Measurements from ENCODE around the gene PPP1R1A.

Gene PPP1R1A

DNA sequence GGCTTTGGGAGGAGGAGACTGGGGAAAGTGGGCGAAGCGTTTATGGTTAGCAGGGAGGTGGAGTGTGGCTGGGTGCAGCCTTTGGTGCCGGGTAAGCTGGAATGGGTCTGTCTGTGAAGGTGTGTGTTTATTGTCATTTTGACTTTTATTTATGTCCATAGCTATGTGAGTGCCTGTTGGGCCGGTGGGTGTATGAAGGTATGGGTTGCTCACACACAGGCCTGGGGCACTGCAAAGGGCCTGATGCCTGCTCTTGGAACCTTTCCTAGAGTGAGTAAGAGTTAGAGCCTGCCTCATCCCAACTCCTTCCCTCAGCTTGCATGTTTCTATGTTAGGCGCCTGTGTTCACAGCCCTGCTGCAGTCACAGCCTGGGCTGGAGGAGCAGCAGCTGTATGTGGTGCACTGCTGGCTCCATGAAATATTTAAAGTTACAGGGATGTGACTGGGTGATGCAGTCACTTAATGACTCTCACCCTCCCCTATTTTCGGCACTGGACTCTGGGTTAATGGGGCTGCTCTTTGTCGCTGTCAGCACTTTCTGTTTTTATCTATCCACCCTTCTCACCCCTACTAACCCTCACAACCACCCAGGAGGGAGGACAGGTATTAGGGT is 2.6 kb upstream of the PPP1R1A start:
- Histone ChIP-seq H3K9me3 (ENCODE audit: insufficient read depth, low read depth, low read length) (no peaks in the 10 kb centered on the region), H3K4me2 (ENCODE audit: low read depth, low read length, poor library complexity, severe bottlenecking) (no peak overlapping the region)
- no peak for TF ChIP-seq EZH2phosphoT487 (IDR thresholded peaks at IDR 0.05; ENCODE audit: borderline replicate concordance)
- TF ChIP-seq, protein P1, sequence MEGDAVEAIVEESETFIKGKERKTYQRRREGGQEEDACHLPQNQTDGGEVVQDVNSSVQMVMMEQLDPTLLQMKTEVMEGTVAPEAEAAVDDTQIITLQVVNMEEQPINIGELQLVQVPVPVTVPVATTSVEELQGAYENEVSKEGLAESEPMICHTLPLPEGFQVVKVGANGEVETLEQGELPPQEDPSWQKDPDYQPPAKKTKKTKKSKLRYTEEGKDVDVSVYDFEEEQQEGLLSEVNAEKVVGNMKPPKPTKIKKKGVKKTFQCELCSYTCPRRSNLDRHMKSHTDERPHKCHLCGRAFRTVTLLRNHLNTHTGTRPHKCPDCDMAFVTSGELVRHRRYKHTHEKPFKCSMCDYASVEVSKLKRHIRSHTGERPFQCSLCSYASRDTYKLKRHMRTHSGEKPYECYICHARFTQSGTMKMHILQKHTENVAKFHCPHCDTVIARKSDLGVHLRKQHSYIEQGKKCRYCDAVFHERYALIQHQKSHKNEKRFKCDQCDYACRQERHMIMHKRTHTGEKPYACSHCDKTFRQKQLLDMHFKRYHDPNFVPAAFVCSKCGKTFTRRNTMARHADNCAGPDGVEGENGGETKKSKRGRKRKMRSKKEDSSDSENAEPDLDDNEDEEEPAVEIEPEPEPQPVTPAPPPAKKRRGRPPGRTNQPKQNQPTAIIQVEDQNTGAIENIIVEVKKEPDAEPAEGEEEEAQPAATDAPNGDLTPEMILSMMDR (conservative IDR thresholded peaks at IDR 0.05; ENCODE audit: low read length): no peak

DNA sequence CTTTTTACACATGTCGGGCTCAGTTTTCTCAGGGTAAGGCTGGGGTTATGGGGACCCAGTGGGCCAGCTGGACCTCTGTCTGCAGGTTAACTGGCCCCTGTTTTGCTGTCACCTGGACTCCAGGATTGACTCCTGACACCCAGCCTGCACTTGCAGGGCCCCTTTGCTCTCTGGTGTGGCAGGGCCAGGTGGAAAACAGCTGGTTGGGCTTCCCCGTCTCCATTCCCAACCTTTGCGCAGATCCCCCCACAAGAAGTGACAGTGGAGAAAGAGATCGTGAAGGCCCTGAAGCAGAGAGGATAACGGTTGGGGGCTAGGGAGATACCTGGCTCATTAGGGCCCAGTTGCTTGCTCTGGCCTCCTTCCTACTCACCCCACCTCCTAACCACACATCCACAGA is 1.5 kb upstream of the PPP1R1A start:
- no peaks in the 10 kb centered on the region for H3K4me1 ChIP-seq (ENCODE audit: insufficient read depth, low read length, poor library complexity, severe bottlenecking)
- no peaks in the 10 kb centered on the region for H3K36me3 ChIP-seq (ENCODE audit: insufficient read depth, low read length)
- no peaks in the 10 kb centered on the region for H3K79me2 ChIP-seq (ENCODE audit: insufficient read depth, low read length)
- H2AFZ ChIP-seq (ENCODE audit: low read length): no peak overlapping the region
- no peaks in the 10 kb centered on the region for H3K9me3 ChIP-seq (ENCODE audit: insufficient read depth, low read depth, low read length)
- no peak overlapping the region for H3K4me2 ChIP-seq (ENCODE audit: low read depth, low read length, poor library complexity, severe bottlenecking)
- no peak overlapping the region for H3K4me3 ChIP-seq (ENCODE audit: low read length, poor library complexity, severe bottlenecking)
- no peaks in the 10 kb centered on the region for H4K20me1 ChIP-seq (ENCODE audit: insufficient read depth, low read length, poor library complexity, severe bottlenecking)
- H3K9ac ChIP-seq (ENCODE audit: low read depth, low read length, poor library complexity, severe bottlenecking): no peak overlapping the region
- no peaks in the 10 kb centered on the region for H3K9me2 ChIP-seq (replicated peaks; ENCODE audit: low read depth, low read length)
- no peak for TF ChIP-seq EZH2phosphoT487 (IDR thresholded peaks at IDR 0.05; ENCODE audit: borderline replicate concordance)
- TF ChIP-seq, protein P1 (conservative IDR thresholded peaks at IDR 0.05; ENCODE audit: low read length): no peak
- no peaks in the 10 kb centered on the region for H3K27me3 ChIP-seq (ENCODE audit: insufficient read depth, low read length, poor library complexity, severe bottlenecking)
- H3F3A ChIP-seq (ENCODE audit: low read depth): no peaks in the 10 kb centered on the region

More for the DNA sequence above, 2.6 kb upstream of the PPP1R1A start:
- no peaks in the 10 kb centered on the region for H3F3A ChIP-seq (ENCODE audit: low read depth)
- no peak overlapping the region for H3K9ac ChIP-seq (ENCODE audit: low read depth, low read length, poor library complexity, severe bottlenecking)
- H3K36me3 ChIP-seq (ENCODE audit: insufficient read depth, low read length): no peaks in the 10 kb centered on the region
- H2AFZ ChIP-seq (ENCODE audit: low read length): no peak overlapping the region
- H4K20me1 ChIP-seq (ENCODE audit: insufficient read depth, low read length, poor library complexity, severe bottlenecking): no peaks in the 10 kb centered on the region
- no peaks in the 10 kb centered on the region for H3K9me2 ChIP-seq (replicated peaks; ENCODE audit: low read depth, low read length)
- H3K27me3 ChIP-seq (ENCODE audit: insufficient read depth, low read length, poor library complexity, severe bottlenecking): no peaks in the 10 kb centered on the region
- no peaks in the 10 kb centered on the region for H3K4me1 ChIP-seq (ENCODE audit: insufficient read depth, low read length, poor library complexity, severe bottlenecking)
- no peaks in the 10 kb centered on the region for H3K79me2 ChIP-seq (ENCODE audit: insufficient read depth, low read length)
- no peak overlapping the region for H3K4me3 ChIP-seq (ENCODE audit: low read length, poor library complexity, severe bottlenecking)

DNA sequence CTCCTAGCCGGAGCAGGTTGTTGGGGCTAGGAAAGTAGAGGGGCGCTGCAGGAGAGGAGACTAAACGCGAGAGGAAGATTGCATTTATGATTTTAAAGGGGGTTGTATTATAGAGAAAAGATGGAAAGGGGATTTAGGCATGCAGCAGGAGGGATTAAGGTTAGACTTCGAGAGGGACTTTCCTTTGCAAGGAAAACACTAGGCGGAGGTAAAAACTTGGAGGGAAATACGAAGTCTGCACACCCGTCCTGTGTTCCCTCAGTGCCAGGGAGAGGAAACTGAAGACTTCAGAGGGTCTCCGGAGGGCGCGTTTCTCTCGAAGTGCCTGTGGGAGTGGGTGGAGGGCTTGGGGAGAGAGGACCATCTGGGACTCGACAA is 420 bp upstream of the PPP1R1A start:
- H3K9me3 ChIP-seq (ENCODE audit: insufficient read depth, low read depth, low read length): no peaks in the 10 kb centered on the region
- no peaks in the 10 kb centered on the region for H3K27me3 ChIP-seq (ENCODE audit: insufficient read depth, low read length, poor library complexity, severe bottlenecking)
- no peak overlapping the region for H2AFZ ChIP-seq (ENCODE audit: low read length)
- H3K4me1 ChIP-seq (ENCODE audit: insufficient read depth, low read length, poor library complexity, severe bottlenecking): no peaks in the 10 kb centered on the region
- H3K9ac ChIP-seq (ENCODE audit: low read depth, low read length, poor library complexity, severe bottlenecking): no peak overlapping the region
- H3K79me2 ChIP-seq (ENCODE audit: insufficient read depth, low read length): no peaks in the 10 kb centered on the region
- no peak overlapping the region for H3K4me3 ChIP-seq (ENCODE audit: low read length, poor library complexity, severe bottlenecking)
- no peaks in the 10 kb centered on the region for H3K36me3 ChIP-seq (ENCODE audit: insufficient read depth, low read length)
- H4K20me1 ChIP-seq (ENCODE audit: insufficient read depth, low read length, poor library complexity, severe bottlenecking): no peaks in the 10 kb centered on the region
- no peaks in the 10 kb centered on the region for H3K9me2 ChIP-seq (replicated peaks; ENCODE audit: low read depth, low read length)
- no peaks in the 10 kb centered on the region for H3F3A ChIP-seq (ENCODE audit: low read depth)
- H3K4me2 ChIP-seq (ENCODE audit: low read depth, low read length, poor library complexity, severe bottlenecking): no peak overlapping the region
- no peak for TF ChIP-seq EZH2phosphoT487 (IDR thresholded peaks at IDR 0.05; ENCODE audit: borderline replicate concordance)
- TF ChIP-seq, protein P1 (conservative IDR thresholded peaks at IDR 0.05; ENCODE audit: low read length): no peak
